ENCODE results near the gene TMEM81. TPM values are rescaled to one million over a fixed set of nuclear protein-coding genes. Genes with fewer than 3 reads are reported as not detected.

The TMEM81 gene
- total and polyA plus RNA-seq, 2 of the 8 experiments (the other 6 are each of a cell fraction or from before 2014, with no cell fraction given), result 2.1 to 5.9 TPM

- POLR2A ChIA-PET (ENCODE audit: partially characterized antibody), result interaction anchor here (1.6 kb wide), 1 partner anchor 20 kb away, joined by 3 read pairs; no protein-coding TSS in a partner anchor
- no peak overlapping the region for H2BK12ac ChIP-seq (ENCODE audit: low read depth, low read length)
- FAIRE-seq, result no peak
- no peak for TF ChIP-seq CBX5 (IDR thresholded peaks at IDR 0.05; ENCODE audit: low read depth, low read length)
- no peak for TF ChIP-seq SIN3A (conservative IDR thresholded peaks at IDR 0.05 in 1 of 2, IDR thresholded peaks at IDR 0.05 in 1 of 2; ENCODE audit: low read depth in 1 of 2, low read length in 2 of 2)
- TF ChIP-seq, protein P1, sequence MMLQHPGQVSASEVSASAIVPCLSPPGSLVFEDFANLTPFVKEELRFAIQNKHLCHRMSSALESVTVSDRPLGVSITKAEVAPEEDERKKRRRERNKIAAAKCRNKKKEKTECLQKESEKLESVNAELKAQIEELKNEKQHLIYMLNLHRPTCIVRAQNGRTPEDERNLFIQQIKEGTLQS (IDR thresholded peaks at IDR 0.05; ENCODE audit: insufficient read depth, low read depth, low read length), result no peak
- TF ChIP-seq EZH2 (IDR thresholded peaks at IDR 0.05; ENCODE audit: low read depth, low read length, severe bottlenecking), result no peak
- TF ChIP-seq YY1 (IDR thresholded peaks at IDR 0.05; ENCODE audit: low read depth, low read length), result no peak
- no peak for TF ChIP-seq BRCA1 (IDR thresholded peaks at IDR 0.05; ENCODE audit: low read depth, low read length)
- no peak for TF ChIP-seq CTBP2 (IDR thresholded peaks at IDR 0.05; ENCODE audit: borderline replicate concordance, insufficient read depth, insufficient read length, low read length)
- TF ChIP-seq POU5F1 (IDR thresholded peaks at IDR 0.05; ENCODE audit: low read depth, low read length), result no peak
- TF ChIP-seq ZNF274 (IDR thresholded peaks at IDR 0.05; ENCODE audit: borderline replicate concordance, extremely low read depth, low read length), result no peak
- no peak for TF ChIP-seq JUND (IDR thresholded peaks at IDR 0.05; ENCODE audit: low read length)
- TF ChIP-seq FOSL1 (IDR thresholded peaks at IDR 0.05; ENCODE audit: insufficient read depth, low read depth, low read length), result no peak
- no peak for TF ChIP-seq TBP (IDR thresholded peaks at IDR 0.05; ENCODE audit: low read depth, low read length)
Observed at GRCh38 chr1:205041001-205041715, 43.1 kb downstream of the TMEM81 start.

More at GRCh38 chr1:205041001-205041715, 43.1 kb downstream of the TMEM81 start:
- peaks cover 13 to 27% (median 16%) of the 10 kb centered on the region in 4 experiments for H3K4me1 ChIP-seq (replicated peaks in 1 of 4; ENCODE audit: control insufficient read depth in 3 of 4, insufficient read depth in 4 of 4, low read length in 3 of 4)
- H3K4ac ChIP-seq (replicated peaks; ENCODE audit: insufficient read length, low read depth, low read length), result no peak overlapping the region
- H4K8ac ChIP-seq (ENCODE audit: extremely low read depth, insufficient read depth, low read length), result no peak overlapping the region; the same call in 1 of the 2 replicates
- H2BK15ac ChIP-seq (ENCODE audit: low read length), result no peak overlapping the region
- H3K27ac ChIP-seq (ENCODE audit: low read depth, low read length), result no peak overlapping the region
- no peak overlapping the region for H3K9ac ChIP-seq (replicated peaks in 1 of 4; ENCODE audit: extremely low read depth in 1 of 4, low read depth in 3 of 4, low read length in 3 of 4)
- no peak overlapping the region for H4K91ac ChIP-seq (replicated peaks; ENCODE audit: insufficient read length, low read length)
- WGBS, 2 experiments (ENCODE audit: extremely low coverage in 1 of 2, insufficient coverage in 1 of 2, insufficient read length in 1 of 2, insufficient replicate concordance in 2 of 2, low coverage in 1 of 2, low lambda C conversion rate in 2 of 2, missing lambda C conversion rate in 1 of 2), result 86% methylated on average over 4 of the region's 4 CpGs; no CpG with 5 or more reads in 1 of the 2 experiments
- no peak overlapping the region for H3K4me2 ChIP-seq (ENCODE audit: insufficient read depth in 1 of 2, low read depth in 2 of 2, low read length in 2 of 2)
- no peak overlapping the region for H2BK120ac ChIP-seq (replicated peaks; ENCODE audit: low read depth, low read length)
- H2AK5ac ChIP-seq (ENCODE audit: low read depth, low read length), result no peak overlapping the region
- no peaks in the 10 kb centered on the region for H3K79me2 ChIP-seq (ENCODE audit: control insufficient read depth in 1 of 2, insufficient read depth in 2 of 2, low read length in 2 of 2)
- H3K27me3 ChIP-seq (replicated peaks in 1 of 4; ENCODE audit: control insufficient read depth in 3 of 4, extremely low read depth in 1 of 4, insufficient read depth in 3 of 4, low read length in 3 of 4), result peaks cover 0 to 32% (median 18%) of the 10 kb centered on the region in 4 experiments; a peak in 5 of 7 replicates
- peaks cover 3% of the 10 kb centered on the region; the same call in 1 of the 2 replicates for H3K23me2 ChIP-seq (ENCODE audit: low read depth, low read length)
- H3K14ac ChIP-seq (ENCODE audit: insufficient read length), result no peak overlapping the region
- no peak overlapping the region for H2BK20ac ChIP-seq (ENCODE audit: low read length)
- CTCF ChIA-PET (ENCODE audit: partially characterized antibody), result interaction anchor here (0.6 to 33.2 kb wide), 8 partner anchors 10 to 916 kb away, joined by 3 to 531 read pairs (median 5); no protein-coding TSS in a partner anchor
- DNase-seq (ENCODE audit: low read depth in 1 of 2, low spot score in 2 of 2), result no peak
- no peaks in the 10 kb centered on the region for H3K9me3 ChIP-seq (ENCODE audit: insufficient read depth in 2 of 2, low read depth in 1 of 2, low read length in 1 of 2)
- no peak overlapping the region for H3K56ac ChIP-seq (replicated peaks; ENCODE audit: insufficient read length, low read depth, low read length)
- no peak overlapping the region for H3K4me3 ChIP-seq (ENCODE audit: extremely low read depth in 1 of 4, insufficient read depth in 2 of 4, low read depth in 3 of 4, low read length in 4 of 4)
- no peak overlapping the region for H2BK5ac ChIP-seq (ENCODE audit: low read depth, low read length)
- H3K36me3 ChIP-seq (ENCODE audit: control insufficient read depth in 2 of 4, insufficient read depth in 4 of 4, low read length in 3 of 4), result no peaks in the 10 kb centered on the region
- H4K20me1 ChIP-seq (replicated peaks in 1 of 2; ENCODE audit: control insufficient read depth in 1 of 2, insufficient read depth in 2 of 2, low read length in 2 of 2), result no peaks in the 10 kb centered on the region
- no peaks in the 10 kb centered on the region for H3K79me1 ChIP-seq (ENCODE audit: low read depth, low read length)
- H4K5ac ChIP-seq (ENCODE audit: insufficient read length, low read depth, low read length), result no peak overlapping the region
- no peak overlapping the region for H3K23ac ChIP-seq (ENCODE audit: insufficient read length)
- H2AFZ ChIP-seq (ENCODE audit: low read length), result no peak overlapping the region
- H3K18ac ChIP-seq (ENCODE audit: extremely low read depth, low read length), result no peak overlapping the region
